GM19035 (cell line): ENCODE data around the gene PBX3.

Experiments
- ATAC-seq: cut with Tn5 transposase; IDR thresholded peaks from one replicate; pipeline ENCODE4 v1.9.1; 2021; ENCODE audit not compliant: unreplicated experiment

The PBX3 gene

GRCh38 chr9:125992557-125992956 is 245.4 kb downstream of the PBX3 start:
- ATAC-seq = no peak

- ATAC-seq = no peak
Measured at GRCh38 chr9:125993466-125993865, 246.3 kb downstream of the PBX3 start.

- no peak for ATAC-seq
Measured at GRCh38 chr9:125994066-125994943, 247.1 kb downstream of the PBX3 start.

- no peak for ATAC-seq
Measured at GRCh38 chr9:125995006-125995405, 247.8 kb downstream of the PBX3 start.

- ATAC-seq = no peak
Measured at GRCh38 chr9:125995706-125996105, 248.5 kb downstream of the PBX3 start.

GRCh38 chr9:125996791-125997190 is 249.6 kb downstream of the PBX3 start:
- ATAC-seq = no peak

GRCh38 chr9:125997196-125997823 is 250.1 kb downstream of the PBX3 start:
- no peak for ATAC-seq

- no peak for ATAC-seq
Measured at GRCh38 chr9:125998837-125999503, 251.8 kb downstream of the PBX3 start.

- no peak for ATAC-seq
Measured at GRCh38 chr9:125999504-125999881, 252.3 kb downstream of the PBX3 start.

GRCh38 chr9:126000256-126000655 is 253.1 kb downstream of the PBX3 start:
- ATAC-seq = no peak

GRCh38 chr9:126000731-126001580 is 253.8 kb downstream of the PBX3 start:
- no peak for ATAC-seq

- ATAC-seq = no peak
Measured at GRCh38 chr9:126001581-126002225, 254.5 kb downstream of the PBX3 start.

GRCh38 chr9:126002476-126003350 is 255.5 kb downstream of the PBX3 start:
- ATAC-seq = no peak

GRCh38 chr9:126009047-126009446 is 261.9 kb downstream of the PBX3 start:
- ATAC-seq = no peak

- no peak for ATAC-seq
Measured at GRCh38 chr9:126014726-126015125, 267.6 kb downstream of the PBX3 start.

- no peak for ATAC-seq
Measured at GRCh38 chr9:126015424-126015823, 268.3 kb downstream of the PBX3 start.

GRCh38 chr9:126016579-126017290 is 269.6 kb downstream of the PBX3 start:
- ATAC-seq = no peak
